ENCODE results near the gene ZBTB46.

Gene ZBTB46

GRCh38 chr20:63696628-63697356 is 134.3 kb downstream of the ZBTB46 start, which contains the start of gene TNFRSF6B:
TNFRSF6B (plus strand) TSS chr20:63696652; CDS start chr20:63696768, 116 bp downstream.
- H3K27ac Mint-ChIP-seq: peak within 1 kb of the TSS; percentile 50
- H3K36me3 Mint-ChIP-seq: peaks cover 3% of the 10 kb centered on the region
- H3K4me3 Mint-ChIP-seq: no peak within 1 kb of the TSS
- H3K4me1 Mint-ChIP-seq: peaks cover 16% of the 10 kb centered on the region
- no peaks in the 10 kb centered on the region for H3K27me3 Mint-ChIP-seq
- DNase-seq (ENCODE audit: low spot score in 2 of 2) (no peak), ATAC-seq (ENCODE audit: low read depth) (no peak)
- no peaks in the 10 kb centered on the region for H3K9me3 Mint-ChIP-seq

- peak overlapping the region; percentile 50 for H3K27ac Mint-ChIP-seq
- H3K27me3 Mint-ChIP-seq: no peaks in the 10 kb centered on the region
- peaks cover 19% of the 10 kb centered on the region for H3K4me1 Mint-ChIP-seq
- no peaks in the 10 kb centered on the region for H3K9me3 Mint-ChIP-seq
- DNase-seq (ENCODE audit: low spot score in 2 of 2): no peak
- H3K4me3 Mint-ChIP-seq: no peak overlapping the region
- peak; percentile 81 for ATAC-seq (ENCODE audit: low read depth)
- peaks cover 3% of the 10 kb centered on the region for H3K36me3 Mint-ChIP-seq
Observed at GRCh38 chr20:63696306-63696627, 134.8 kb downstream of the ZBTB46 start.

GRCh38 chr20:63695424-63696305 is 135.4 kb downstream of the ZBTB46 start:
- H3K27ac Mint-ChIP-seq: peak overlapping the region; percentile 50
- H3K36me3 Mint-ChIP-seq: peaks cover 3% of the 10 kb centered on the region
- H3K27me3 Mint-ChIP-seq: no peaks in the 10 kb centered on the region
- ATAC-seq (ENCODE audit: low read depth) (no peak), DNase-seq (ENCODE audit: low spot score in 2 of 2) (no peak)
- no peak overlapping the region for H3K4me3 Mint-ChIP-seq
- H3K9me3 Mint-ChIP-seq: no peaks in the 10 kb centered on the region
- H3K4me1 Mint-ChIP-seq: peaks cover 21% of the 10 kb centered on the region

GRCh38 chr20:63694584-63695423 is 136.3 kb downstream of the ZBTB46 start:
- no peak overlapping the region for H3K4me3 Mint-ChIP-seq
- peaks cover 3% of the 10 kb centered on the region for H3K36me3 Mint-ChIP-seq
- no peaks in the 10 kb centered on the region for H3K9me3 Mint-ChIP-seq
- no peaks in the 10 kb centered on the region for H3K27me3 Mint-ChIP-seq
- no peak overlapping the region for H3K27ac Mint-ChIP-seq
- ATAC-seq (ENCODE audit: low read depth): no peak
- H3K4me1 Mint-ChIP-seq: peaks cover 21% of the 10 kb centered on the region
- DNase-seq (ENCODE audit: low spot score in 2 of 2): no peak

GRCh38 chr20:63693733-63694583 is 137.1 kb downstream of the ZBTB46 start:
- Mint-ChIP-seq H3K36me3 (peaks cover 3% of the 10 kb centered on the region), H3K4me3 (no peak overlapping the region), H3K27ac (peak overlapping the region; percentile 58), H3K4me1 (peaks cover 17% of the 10 kb centered on the region), H3K27me3 (no peaks in the 10 kb centered on the region), H3K9me3 (no peaks in the 10 kb centered on the region)
- no peak for ATAC-seq (ENCODE audit: low read depth)
- no peak for DNase-seq (ENCODE audit: low spot score in 2 of 2)

Data from memory B cell (primary cell).